Superior temporal gyrus (tissue), 1 donor: Measurements from ENCODE around the gene CYTH1.
"Not testable (repeated sequence)": the region's sequence is repeated elsewhere in the genome, so short reads cannot be mapped to it uniquely, and the experiment has no call there.

Experiments
- DNase-seq: peaks from one replicate; pipeline ENCODE4 v3.0.0-alpha.2; 2016; ENCODE audit errors: extremely low spot score

Gene CYTH1

GRCh38 chr17:78787444-78787843, 5.4 kb upstream of the CYTH1 start:
- no peak for DNase-seq

DNA sequence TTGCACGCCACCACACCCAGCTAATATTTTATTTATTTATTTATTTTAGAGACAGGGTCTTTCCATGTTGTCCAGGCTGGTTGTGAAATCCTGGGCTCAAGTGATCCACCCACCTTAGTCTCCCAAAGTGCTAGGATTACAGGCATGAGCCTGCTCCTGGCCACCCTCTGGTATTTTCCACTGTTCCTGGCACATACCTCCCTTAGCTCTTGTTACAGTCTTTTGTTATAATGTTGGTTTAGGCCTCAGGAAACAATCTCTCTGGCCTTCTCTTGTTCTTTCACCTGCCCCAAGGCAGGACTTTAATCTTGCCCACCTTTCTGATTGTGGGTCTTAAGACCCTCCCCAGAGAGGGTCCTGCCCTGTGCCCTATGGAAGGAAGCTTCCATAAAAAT, 3.6 kb upstream of the CYTH1 start:
- DNase-seq = no peak

GRCh38 chr17:78785011-78785662, 3.1 kb upstream of the CYTH1 start:
- no peak for DNase-seq

GRCh38 chr17:78784352-78784751, 2.3 kb upstream of the CYTH1 start:
- DNase-seq = peak; percentile 6

- DNase-seq = peak; percentile 11
These were observed 1.7 kb upstream of the CYTH1 start for GRCh38 chr17:78783711-78784324.

- peak; percentile 38 for DNase-seq
These were observed 775 bp downstream of the CYTH1 start for GRCh38 chr17:78781104-78781892.

- peak; percentile 4 for DNase-seq
These were observed 1.7 kb downstream of the CYTH1 start for GRCh38 chr17:78780335-78780734.

DNA sequence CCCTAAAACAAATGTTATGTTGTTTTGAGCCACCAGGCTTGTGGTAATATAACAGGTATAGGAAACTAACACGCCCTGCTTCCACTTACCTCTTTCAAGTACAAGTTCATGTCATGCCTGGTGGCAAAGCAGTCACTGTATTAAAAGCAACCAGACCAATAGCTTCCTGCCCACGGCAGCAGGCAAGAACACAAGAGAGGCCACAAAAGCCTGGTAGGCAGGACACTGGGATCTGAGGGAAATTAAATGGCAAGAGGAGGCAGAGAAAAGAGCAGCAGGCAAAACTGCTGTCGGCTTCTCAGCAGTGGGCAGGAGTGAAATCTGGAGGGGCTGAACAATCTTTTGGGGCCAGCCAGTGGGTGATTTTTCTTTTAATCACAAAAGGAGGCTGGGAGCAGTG, 2.2 kb downstream of the CYTH1 start:
- peak; percentile 21 for DNase-seq

DNA sequence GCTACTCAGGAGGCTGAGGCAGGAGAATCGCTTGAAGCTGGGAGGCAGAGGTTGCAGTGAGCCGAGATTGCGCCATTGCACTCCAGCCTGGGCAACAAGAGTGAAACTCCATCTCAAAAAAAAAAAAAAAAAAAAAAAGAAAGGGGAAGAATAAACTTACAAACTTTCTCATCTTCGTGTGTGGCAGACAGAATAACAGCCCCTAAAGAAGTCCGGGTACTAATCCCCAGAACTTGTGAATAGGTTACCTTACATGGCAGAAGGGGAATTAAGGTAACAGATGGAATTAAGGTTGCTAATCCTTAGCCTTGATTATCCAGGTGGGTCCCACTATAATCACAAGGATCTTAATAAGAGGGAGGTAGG, 2.8 kb downstream of the CYTH1 start:
- not testable (repeated sequence) for DNase-seq

DNA sequence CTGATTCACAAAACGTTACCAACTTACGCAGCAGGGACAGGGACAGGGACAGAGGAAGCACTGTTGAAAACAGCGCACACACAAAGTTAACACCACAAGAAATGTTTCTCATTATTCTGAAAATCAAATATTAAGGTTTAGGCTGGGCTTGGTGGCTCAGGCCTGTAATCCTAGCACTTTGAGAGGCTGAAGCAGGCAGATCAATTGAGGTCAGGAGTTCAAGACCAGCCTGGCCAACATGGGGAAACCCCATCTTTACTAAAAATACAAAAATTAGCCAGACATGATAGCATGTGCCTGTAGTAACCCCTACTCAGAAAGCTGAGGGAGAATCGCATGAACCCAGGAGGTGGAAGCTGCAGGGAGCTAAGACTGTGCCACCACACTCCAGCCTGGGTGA, 4.2 kb downstream of the CYTH1 start:
- DNase-seq = no peak

- peak; percentile 11 for DNase-seq
These were observed 7.0 kb downstream of the CYTH1 start for GRCh38 chr17:78774956-78775571.

GRCh38 chr17:78774453-78774852, 7.6 kb downstream of the CYTH1 start:
- no peak for DNase-seq

DNA sequence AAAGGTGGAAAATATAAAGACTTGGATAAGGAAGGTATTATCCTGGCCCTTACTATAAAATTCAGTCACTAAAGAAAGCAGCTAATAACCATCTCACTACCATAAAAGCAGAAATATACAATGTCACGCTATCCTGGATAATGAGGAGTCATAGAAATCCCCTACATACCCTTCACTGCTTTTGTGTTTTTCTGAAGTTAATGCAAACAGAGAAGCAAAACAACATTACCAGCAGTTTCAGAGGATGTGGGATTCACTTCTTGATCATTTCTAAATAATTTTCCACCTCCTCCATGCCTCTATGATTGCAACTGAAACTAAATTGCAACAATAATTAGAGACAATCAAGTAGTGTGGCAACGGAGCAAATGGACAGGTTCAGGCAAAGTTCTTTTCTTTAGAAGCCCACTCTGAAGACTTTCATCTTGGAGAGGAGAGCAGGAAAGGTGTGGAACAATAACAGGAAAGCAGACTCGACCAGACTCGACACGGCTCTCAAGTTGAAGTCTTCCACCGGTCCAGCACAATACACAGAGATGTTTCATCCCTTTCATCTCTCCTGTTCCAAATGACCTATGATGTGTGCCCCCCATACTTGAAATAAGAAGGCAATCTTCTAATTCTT, 10.2 kb downstream of the CYTH1 start:
- DNase-seq = no peak

DNA sequence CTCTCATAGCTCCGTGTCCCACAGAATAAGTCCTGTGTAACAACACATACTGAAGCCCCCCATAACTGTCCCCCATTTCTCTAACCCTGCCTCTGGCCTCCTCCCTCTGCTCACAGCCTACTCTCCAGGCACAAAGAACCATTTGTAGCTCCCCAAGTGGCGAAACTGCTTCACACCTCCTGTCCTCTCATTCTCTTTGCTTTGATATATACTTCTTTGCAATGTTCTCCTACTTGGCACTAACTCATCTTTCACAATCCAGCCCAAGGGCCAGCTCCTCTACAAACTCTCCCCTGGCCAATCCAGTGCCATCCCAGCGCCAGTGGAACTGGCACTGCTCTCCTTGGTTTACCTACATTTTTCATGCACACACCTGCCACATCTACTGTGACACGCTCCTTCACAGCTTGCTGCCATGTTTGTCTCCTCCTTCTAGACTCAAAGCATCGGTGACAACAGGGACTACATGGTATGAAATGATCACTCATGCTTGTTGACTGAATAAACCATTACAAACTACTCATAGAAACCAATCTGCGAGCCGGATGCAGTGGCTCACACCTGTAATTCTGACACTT, 12.8 kb downstream of the CYTH1 start:
- no peak for DNase-seq

GRCh38 chr17:78767806-78768205, 14.3 kb downstream of the CYTH1 start:
- no peak for DNase-seq

DNA sequence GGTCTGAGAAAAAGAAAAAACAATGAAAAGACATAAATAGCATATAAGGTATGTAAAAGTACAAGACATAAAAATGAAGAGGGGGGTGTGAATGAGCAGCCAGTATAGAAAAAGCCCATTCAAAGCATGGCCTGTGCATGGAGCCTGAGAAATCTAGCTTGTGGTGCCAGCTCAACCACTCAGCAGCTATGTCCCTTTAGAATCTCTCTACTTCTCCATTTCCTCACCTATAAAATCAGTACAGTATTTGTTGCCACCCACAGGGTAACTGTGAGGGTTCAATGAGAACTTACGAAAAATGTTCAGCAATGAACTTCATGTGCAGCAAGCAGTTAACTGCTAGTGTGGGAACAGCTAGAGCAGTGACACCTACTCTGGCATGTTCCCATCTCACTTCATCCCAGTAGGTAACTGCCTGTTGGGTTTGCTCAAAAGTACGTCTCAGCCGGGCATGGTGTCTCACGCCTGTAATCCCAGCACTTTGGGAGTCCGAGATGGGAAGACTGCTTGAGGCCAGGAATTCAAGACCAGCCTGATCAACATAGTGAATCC, 15.3 kb downstream of the CYTH1 start:
- DNase-seq = peak; percentile 9

DNA sequence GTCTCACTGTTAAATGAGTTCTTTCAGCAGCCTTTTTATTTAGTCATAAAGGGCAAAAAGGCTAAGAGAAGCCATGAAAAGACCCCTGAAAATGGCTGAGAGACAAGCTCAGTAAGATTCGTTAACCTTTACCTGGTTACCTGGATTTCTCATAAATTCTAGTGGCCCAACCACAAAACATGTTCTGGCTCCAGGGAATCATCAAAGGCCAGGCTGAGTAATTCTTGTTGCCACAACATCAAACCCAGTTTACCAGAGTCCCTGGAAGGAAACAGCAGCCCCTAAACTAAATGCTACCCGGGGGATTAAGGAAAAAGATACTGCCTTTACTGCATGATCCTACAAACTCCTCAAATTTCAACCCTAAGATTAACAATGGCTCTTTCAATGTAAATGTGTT, 15.8 kb downstream of the CYTH1 start:
- DNase-seq = no peak

- DNase-seq = no peak
These were observed 16.3 kb downstream of the CYTH1 start for GRCh38 chr17:78765821-78766220.

DNA sequence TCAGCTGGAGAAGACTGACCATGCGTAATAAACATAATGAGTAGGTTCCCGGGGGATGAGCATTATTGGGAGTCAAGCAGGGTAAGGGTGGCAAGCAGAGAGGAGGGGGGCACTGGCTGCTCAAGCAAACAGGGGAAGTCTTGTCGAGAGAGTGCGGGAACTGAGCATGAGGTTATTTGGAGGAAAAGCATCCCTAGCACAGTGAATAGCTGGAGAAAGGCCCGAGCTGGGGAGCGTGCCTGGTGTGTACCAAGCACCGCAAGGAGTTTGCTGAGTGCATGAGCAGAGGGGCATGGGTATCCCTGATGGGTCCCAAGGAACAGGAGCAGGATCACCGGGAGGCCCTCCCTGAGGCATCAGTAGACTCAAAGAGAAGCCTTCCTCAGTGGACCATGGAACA, 17.2 kb downstream of the CYTH1 start:
- DNase-seq = no peak

- DNase-seq = no peak
These were observed 18.5 kb downstream of the CYTH1 start for GRCh38 chr17:78763561-78763960.

- peak; percentile 13 for DNase-seq
These were observed 20.2 kb downstream of the CYTH1 start for GRCh38 chr17:78761789-78762406.
